HCT116 (cell line): Measurements from ENCODE around the gene TRAK1. TPM values are rescaled to one million over a fixed set of nuclear protein-coding genes. Genes with fewer than 3 reads are reported as not detected.

Experiments used
- ATAC-seq: fragments of 200-7000 bp; cut with Tn5 transposase; 2 replicates; pipeline ENCODE4 v1.9.1; 2020; ENCODE audit warnings: mild to moderate bottlenecking, moderate library complexity
- BruUV-seq: library from RNA; stranded (reverse); fragments of 400-500 nt; replicated peaks from 2 replicates; lab custom pipeline; 2021; lab: Mats Ljungman, UMichigan
- CTCF ChIA-PET: fragments of 300-600 bp; sonication (Branson Sonifier 250); formaldehyde crosslinking; loops from one replicate; lab custom pipeline; 2021; ENCODE audit warnings: antibody characterized with exemption; lab: Charles Lee
- POLR2A ChIA-PET: fragments of 300-600, 350-600 bp; sonication (Branson Sonifier 250); formaldehyde crosslinking; loops from one replicate; lab custom pipeline; 2021; ENCODE audit warnings: antibody characterized with exemption; lab: Charles Lee
- RAD21 ChIA-PET, 2 experiments: fragments of 300-600 bp; sonication (Branson Sonifier 250); formaldehyde crosslinking; loops; one replicate each; lab custom pipeline; 2023; ENCODE audit warnings: low total read pairs in 2 of 2; ENCODE audit not compliant: uncharacterized antibody in 2 of 2, unreplicated experiment in 2 of 2, low non-redundant PET in 1 of 2; lab: Charles Lee
- DNase-seq: peaks from one replicate; pipeline ENCODE4 v3.0.0-alpha.2; 2010; ENCODE audit warnings: low read depth, low spot score
- H2AFZ ChIP-seq: fragments of 200-600 bp; shearing (Covaris generic), sonication (generic); 2 replicates; pipeline ENCODE4 v1.6.1; 2017; ENCODE audit warnings: low read depth, mixed run types, mixed read lengths, antibody characterized with exemption, low read length; ENCODE audit not compliant: poor library complexity, severe bottlenecking
- H3K27ac ChIP-seq: 2 replicates; pipeline ENCODE4 v1.5.1; 2012; ENCODE audit warnings: low read depth, low read length
- H3K27me3 ChIP-seq: fragments of 200-600 bp; sonication (generic); 2 replicates; pipeline ENCODE4 v1.6.1; 2016; ENCODE audit warnings: mixed run types, low read length, mixed read lengths; ENCODE audit not compliant: insufficient read depth
- H3K36me3 ChIP-seq, 2 experiments: fragments of 200-500 bp in 1 of 2; fragments of 200-600 bp in 1 of 2; sonication (Bioruptor generic) in 1 of 2; sonication (generic) in 1 of 2; 2 replicates each; pipeline versions ENCODE4 v1.5.1 to v1.6.1; 2014 to 2016; ENCODE audit warnings: low read length in 2 of 2, inconsistent platforms in 1 of 2, mixed read lengths in 1 of 2, mixed run types in 1 of 2; ENCODE audit not compliant: insufficient read depth in 2 of 2, control insufficient read depth in 1 of 2
- H3K4me1 ChIP-seq, 2 experiments: fragments of 200-600 bp in 1 of 2; sonication (generic) in 1 of 2; 2 replicates each; pipeline versions ENCODE4 v1.5.1 to v1.6.1; 2012 to 2017; ENCODE audit warnings: low read length in 2 of 2, inconsistent platforms in 1 of 2, mild to moderate bottlenecking in 1 of 2, mixed read lengths in 1 of 2, mixed run types in 1 of 2, moderate library complexity in 1 of 2; ENCODE audit not compliant: insufficient read depth in 2 of 2, control insufficient read depth in 1 of 2
- H3K4me2 ChIP-seq: fragments of 200-600 bp; sonication (generic); 2 replicates; pipeline ENCODE4 v1.6.1; 2017; ENCODE audit warnings: mixed run types, low read length, mixed read lengths
- H3K4me3 ChIP-seq, 2 experiments: fragments of 200-600 bp in 1 of 2; sonication (generic) in 1 of 2; replicated peaks in 1 of 2; 2 replicates each; pipeline ENCODE4 v1.5.1; 2011 to 2016; ENCODE audit warnings: low read length in 2 of 2, control low read depth in 1 of 2, low read depth in 1 of 2, mild to moderate bottlenecking in 1 of 2, mixed read lengths in 1 of 2, mixed run types in 1 of 2
- H3K79me2 ChIP-seq: fragments of 200-600 bp; sonication (generic); 2 replicates; pipeline ENCODE4 v1.6.1; 2017; ENCODE audit warnings: mild to moderate bottlenecking, mixed run types, low read length, moderate library complexity, mixed read lengths; ENCODE audit not compliant: insufficient read depth
- H3K9ac ChIP-seq: fragments of 200-600 bp; sonication (generic); 2 replicates; pipeline ENCODE4 v1.6.1; 2016; ENCODE audit warnings: low read length, mixed read lengths
- H3K9me2 ChIP-seq: fragments of 200-600 bp; sonication (generic), shearing (Covaris generic); 2 replicates; pipeline ENCODE4 v1.6.1; 2017; ENCODE audit warnings: mixed run types, mild to moderate bottlenecking, moderate library complexity; ENCODE audit not compliant: insufficient read depth
- H3K9me3 ChIP-seq, 2 experiments: fragments of 200-500 bp in 1 of 2; fragments of 200-600 bp in 1 of 2; sonication (Bioruptor generic) in 1 of 2; sonication (generic) in 1 of 2; 2 replicates each; pipeline ENCODE4 v1.6.1; 2014 to 2017; ENCODE audit warnings: low read length in 2 of 2, mixed read lengths in 2 of 2, inconsistent platforms in 1 of 2, low read depth in 1 of 2, mild to moderate bottlenecking in 1 of 2, mixed run types in 1 of 2, moderate library complexity in 1 of 2; ENCODE audit not compliant: control insufficient read depth in 1 of 2, insufficient read depth in 1 of 2
- H4K20me1 ChIP-seq: fragments of 200-600 bp; sonication (generic), shearing (Covaris generic); 2 replicates; pipeline ENCODE4 v1.6.1; 2017; ENCODE audit warnings: mixed run types, mild to moderate bottlenecking, moderate library complexity; ENCODE audit not compliant: insufficient read depth
- CBX3 ChIP-seq: IDR thresholded peaks from 2 replicates; pipeline ENCODE4 v1.6.1; 2012; ENCODE audit warnings: low read depth
- CEBPB ChIP-seq: IDR thresholded peaks from 2 replicates; pipeline ENCODE4 v1.6.1; 2012; ENCODE audit warnings: low read depth
- EGR1 ChIP-seq: IDR thresholded peaks from 2 replicates; pipeline ENCODE4 v1.6.1; 2012; ENCODE audit warnings: low read depth
- ELF1 ChIP-seq: IDR thresholded peaks from 2 replicates; pipeline ENCODE4 v1.6.1; 2012; ENCODE audit warnings: low read depth, borderline replicate concordance
- EZH2 ChIP-seq: fragments of 200-600 bp; sonication (generic); IDR thresholded peaks from 2 replicates; pipeline ENCODE4 v1.6.1; 2017; ENCODE audit warnings: antibody characterized with exemption, mixed run types
- EZH2phosphoT487 ChIP-seq: fragments of 200-600 bp; IDR thresholded peaks from 2 replicates; pipeline ENCODE4 v1.6.1; 2018; ENCODE audit warnings: antibody characterized with exemption, borderline replicate concordance
- FOSL1 ChIP-seq: IDR thresholded peaks from 2 replicates; pipeline ENCODE4 v1.6.1; 2012; ENCODE audit warnings: low read depth
- JUND ChIP-seq: IDR thresholded peaks from 2 replicates; pipeline ENCODE4 v1.6.1; 2012
- POLR2A ChIP-seq: IDR thresholded peaks from 2 replicates; pipeline ENCODE4 v1.7.0; 2011; ENCODE audit warnings: borderline replicate concordance; ENCODE audit not compliant: insufficient read depth, insufficient read length; ENCODE audit errors: extremely low read depth
- POLR2AphosphoS5 ChIP-seq: IDR thresholded peaks from 2 replicates; pipeline ENCODE4 v1.6.1; 2011; ENCODE audit warnings: mild to moderate bottlenecking, low read depth, low read length, moderate library complexity
- RAD21 ChIP-seq: IDR thresholded peaks from 2 replicates; pipeline ENCODE4 v1.6.1; 2012; ENCODE audit warnings: low read depth, mild to moderate bottlenecking
- SIN3A ChIP-seq: IDR thresholded peaks from 2 replicates; pipeline ENCODE4 v1.6.1; 2012; ENCODE audit warnings: low read depth
- SP1 ChIP-seq: IDR thresholded peaks from 2 replicates; pipeline ENCODE4 v1.6.1; 2012; ENCODE audit warnings: low read depth
- ZFX ChIP-seq: fragments of 450-650 bp; IDR thresholded peaks from 2 replicates; pipeline ENCODE4 v1.6.1; 2017
- intact Hi-C: fragments of 100-400 bp; cut with micrococcal nuclease; formaldehyde crosslinking; loops from 2 replicates; pipeline ENCODE4 v1.10.0; 2022
- total RNA-seq: library from RNA; stranded (reverse); gene quantifications from one replicate; pipeline ENCODE4 v1.2.1, GENCODE V29; 2021; ENCODE audit not compliant: unreplicated experiment
- TF ChIP-seq, protein P1 (sequence below): IDR thresholded peaks from 2 replicates; pipeline ENCODE4 v1.6.1; 2012; ENCODE audit warnings: low read depth
- TF ChIP-seq, protein P2 (sequence below): IDR thresholded peaks from 2 replicates; pipeline ENCODE4 v1.6.1; 2012
- TF ChIP-seq, protein P3 (sequence below): IDR thresholded peaks from 2 replicates; pipeline ENCODE4 v1.6.1; 2011; ENCODE audit warnings: mild to moderate bottlenecking, low read length, moderate library complexity; ENCODE audit not compliant: insufficient replicate concordance; ENCODE audit errors: extremely low read depth

Gene TRAK1
- total RNA-seq, 1 experiment from 2014 or later = 25.9 TPM

DNA sequence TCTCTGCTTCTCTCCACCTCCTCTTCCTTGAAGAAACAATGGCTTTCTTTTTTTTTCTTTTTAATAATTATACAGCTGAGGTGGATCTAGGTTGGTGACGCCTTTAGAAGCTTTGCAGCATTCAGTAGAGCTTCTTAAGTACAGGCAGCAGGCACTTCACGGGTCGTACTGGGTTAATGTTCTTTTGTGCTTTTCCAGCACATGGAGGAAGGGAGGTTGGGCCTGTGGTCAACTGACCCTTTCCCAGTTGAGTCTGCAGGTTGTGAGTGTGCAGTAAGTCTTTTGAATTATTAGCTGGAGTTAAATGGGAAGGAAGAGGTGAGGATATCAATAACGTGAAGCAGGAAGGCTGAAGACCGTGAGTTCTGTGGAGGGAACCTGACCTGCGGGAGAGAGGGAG, 7.0 kb downstream of the TRAK1 start:
- H3K9ac ChIP-seq = no peak overlapping the region
- H3K27ac ChIP-seq = no peak overlapping the region
- ChIA-PET CTCF (interaction anchor here (0.6 kb wide), 1 partner anchor 192 kb away, joined by 3 read pairs; no protein-coding TSS in a partner anchor), RAD21 (no interaction called here), POLR2A (no interaction called here)
- H3K79me2 ChIP-seq = peaks cover 4% of the 10 kb centered on the region; the same call in 1 of the 2 replicates
- no peaks in the 10 kb centered on the region for H3K27me3 ChIP-seq
- no peaks in the 10 kb centered on the region for H3K9me3 ChIP-seq
- peaks cover 10 to 14% of the 10 kb centered on the region in 2 experiments; a peak in 3 of 4 replicates for H3K4me1 ChIP-seq
- no peaks in the 10 kb centered on the region for H3K36me3 ChIP-seq
- no peaks in the 10 kb centered on the region for H4K20me1 ChIP-seq
- DNase-seq (no peak), ATAC-seq (no peak)
- intact Hi-C loops = loop anchor here (10.0 kb wide), 1 partner anchor 383 kb away; no protein-coding TSS in a partner anchor
- H2AFZ ChIP-seq = no peak overlapping the region
- H3K9me2 ChIP-seq = no peaks in the 10 kb centered on the region
- no peak overlapping the region for H3K4me3 ChIP-seq
- TF ChIP-seq EGR1 (no peak), SP1 (no peak), JUND (no peak), CEBPB (no peak), POLR2A (no peak), CBX3 (no peak), EZH2 (no peak), RAD21 (no peak), ZFX (no peak), ELF1 (no peak), EZH2phosphoT487 (no peak), POLR2AphosphoS5 (no peak), FOSL1 (no peak), SIN3A (no peak)
- TF ChIP-seq, protein P1, sequence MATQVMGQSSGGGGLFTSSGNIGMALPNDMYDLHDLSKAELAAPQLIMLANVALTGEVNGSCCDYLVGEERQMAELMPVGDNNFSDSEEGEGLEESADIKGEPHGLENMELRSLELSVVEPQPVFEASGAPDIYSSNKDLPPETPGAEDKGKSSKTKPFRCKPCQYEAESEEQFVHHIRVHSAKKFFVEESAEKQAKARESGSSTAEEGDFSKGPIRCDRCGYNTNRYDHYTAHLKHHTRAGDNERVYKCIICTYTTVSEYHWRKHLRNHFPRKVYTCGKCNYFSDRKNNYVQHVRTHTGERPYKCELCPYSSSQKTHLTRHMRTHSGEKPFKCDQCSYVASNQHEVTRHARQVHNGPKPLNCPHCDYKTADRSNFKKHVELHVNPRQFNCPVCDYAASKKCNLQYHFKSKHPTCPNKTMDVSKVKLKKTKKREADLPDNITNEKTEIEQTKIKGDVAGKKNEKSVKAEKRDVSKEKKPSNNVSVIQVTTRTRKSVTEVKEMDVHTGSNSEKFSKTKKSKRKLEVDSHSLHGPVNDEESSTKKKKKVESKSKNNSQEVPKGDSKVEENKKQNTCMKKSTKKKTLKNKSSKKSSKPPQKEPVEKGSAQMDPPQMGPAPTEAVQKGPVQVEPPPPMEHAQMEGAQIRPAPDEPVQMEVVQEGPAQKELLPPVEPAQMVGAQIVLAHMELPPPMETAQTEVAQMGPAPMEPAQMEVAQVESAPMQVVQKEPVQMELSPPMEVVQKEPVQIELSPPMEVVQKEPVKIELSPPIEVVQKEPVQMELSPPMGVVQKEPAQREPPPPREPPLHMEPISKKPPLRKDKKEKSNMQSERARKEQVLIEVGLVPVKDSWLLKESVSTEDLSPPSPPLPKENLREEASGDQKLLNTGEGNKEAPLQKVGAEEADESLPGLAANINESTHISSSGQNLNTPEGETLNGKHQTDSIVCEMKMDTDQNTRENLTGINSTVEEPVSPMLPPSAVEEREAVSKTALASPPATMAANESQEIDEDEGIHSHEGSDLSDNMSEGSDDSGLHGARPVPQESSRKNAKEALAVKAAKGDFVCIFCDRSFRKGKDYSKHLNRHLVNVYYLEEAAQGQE = no peak
- TF ChIP-seq, protein P2, sequence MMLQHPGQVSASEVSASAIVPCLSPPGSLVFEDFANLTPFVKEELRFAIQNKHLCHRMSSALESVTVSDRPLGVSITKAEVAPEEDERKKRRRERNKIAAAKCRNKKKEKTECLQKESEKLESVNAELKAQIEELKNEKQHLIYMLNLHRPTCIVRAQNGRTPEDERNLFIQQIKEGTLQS = no peak
- TF ChIP-seq, protein P3, sequence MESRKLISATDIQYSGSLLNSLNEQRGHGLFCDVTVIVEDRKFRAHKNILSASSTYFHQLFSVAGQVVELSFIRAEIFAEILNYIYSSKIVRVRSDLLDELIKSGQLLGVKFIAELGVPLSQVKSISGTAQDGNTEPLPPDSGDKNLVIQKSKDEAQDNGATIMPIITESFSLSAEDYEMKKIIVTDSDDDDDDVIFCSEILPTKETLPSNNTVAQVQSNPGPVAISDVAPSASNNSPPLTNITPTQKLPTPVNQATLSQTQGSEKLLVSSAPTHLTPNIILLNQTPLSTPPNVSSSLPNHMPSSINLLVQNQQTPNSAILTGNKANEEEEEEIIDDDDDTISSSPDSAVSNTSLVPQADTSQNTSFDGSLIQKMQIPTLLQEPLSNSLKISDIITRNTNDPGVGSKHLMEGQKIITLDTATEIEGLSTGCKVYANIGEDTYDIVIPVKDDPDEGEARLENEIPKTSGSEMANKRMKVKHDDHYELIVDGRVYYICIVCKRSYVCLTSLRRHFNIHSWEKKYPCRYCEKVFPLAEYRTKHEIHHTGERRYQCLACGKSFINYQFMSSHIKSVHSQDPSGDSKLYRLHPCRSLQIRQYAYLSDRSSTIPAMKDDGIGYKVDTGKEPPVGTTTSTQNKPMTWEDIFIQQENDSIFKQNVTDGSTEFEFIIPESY = no peak
- no peak overlapping the region for H3K4me2 ChIP-seq
- no TSS peak for BruUV-seq
